ENCODE measurements around the gene MAX.

Gene MAX

GRCh38 chr14:65025818-65026217, 76.5 kb downstream of the MAX start:
- no peak for DNase-seq (ENCODE audit: low read depth)
- H3K4me3 ChIP-seq (ENCODE audit: low read length) = no peak overlapping the region
- no peak for TF ChIP-seq CTCF (conservative IDR thresholded peaks at IDR 0.05; ENCODE audit: low read length)

Measured in AG10803 (cell line).